ENCODE data around the gene TBX4. TPM values are rescaled to one million over a fixed set of nuclear protein-coding genes. Genes with fewer than 3 reads are reported as not detected.

The TBX4 gene
- total RNA-seq, 1 donor from 2014 or later: 56.6 TPM

GRCh38 chr17:61414141-61414935 is 37.9 kb upstream of the TBX4 start:
- H3K27me3 Mint-ChIP-seq (ENCODE audit: low read depth): no peaks in the 10 kb centered on the region

GRCh38 chr17:61414936-61415251 is 37.3 kb upstream of the TBX4 start:
- no peak overlapping the region for H3K4me3 Mint-ChIP-seq
- H3K27ac Mint-ChIP-seq: no peak overlapping the region
- no peak for TF ChIP-seq CTCF (IDR thresholded peaks at IDR 0.05; ENCODE audit: unreplicated experiment)
- no peaks in the 10 kb centered on the region for H3K36me3 Mint-ChIP-seq
- H3K9me3 Mint-ChIP-seq: no peaks in the 10 kb centered on the region
- H3K27me3 Mint-ChIP-seq (ENCODE audit: low read depth): no peaks in the 10 kb centered on the region
- peaks cover 40% of the 10 kb centered on the region for H3K4me1 Mint-ChIP-seq
- peak in 1 of 2 experiments; percentile 36 for DNase-seq (ENCODE audit: low spot score in 2 of 2, unreplicated experiment in 2 of 2)

More at GRCh38 chr17:61414141-61414935, 37.9 kb upstream of the TBX4 start:
- Mint-ChIP-seq H3K4me3 (peak overlapping the region; percentile 36), H3K4me1 (peaks cover 41% of the 10 kb centered on the region), H3K36me3 (no peaks in the 10 kb centered on the region), H3K27ac (peak overlapping the region; percentile 69), H3K9me3 (no peaks in the 10 kb centered on the region)
- no peak for TF ChIP-seq CTCF (IDR thresholded peaks at IDR 0.05; ENCODE audit: unreplicated experiment)
- peak in 1 of 2 experiments; percentile 44 for DNase-seq (ENCODE audit: low spot score in 2 of 2, unreplicated experiment in 2 of 2)

- Mint-ChIP-seq H3K4me3 (no peak overlapping the region), H3K36me3 (no peaks in the 10 kb centered on the region), H3K9me3 (no peaks in the 10 kb centered on the region), H3K27me3 (ENCODE audit: low read depth) (peaks cover 4% of the 10 kb centered on the region), H3K4me1 (peaks cover 33% of the 10 kb centered on the region), H3K27ac (peak overlapping the region; percentile 32)
- peak in 1 of 2 experiments; percentile 35 for DNase-seq (ENCODE audit: low spot score in 2 of 2, unreplicated experiment in 2 of 2)
- TF ChIP-seq CTCF (IDR thresholded peaks at IDR 0.05; ENCODE audit: unreplicated experiment): no peak
Measured at GRCh38 chr17:61415374-61416210, 36.6 kb upstream of the TBX4 start.

- DNase-seq (ENCODE audit: low spot score in 2 of 2, unreplicated experiment in 2 of 2): peak in 1 of 2 experiments; percentile 37
- Mint-ChIP-seq H3K4me3 (no peak overlapping the region), H3K9me3 (no peaks in the 10 kb centered on the region), H3K27me3 (ENCODE audit: low read depth) (peaks cover 8% of the 10 kb centered on the region), H3K36me3 (no peaks in the 10 kb centered on the region), H3K27ac (peak overlapping the region; percentile 32), H3K4me1 (peaks cover 31% of the 10 kb centered on the region)
- no peak for TF ChIP-seq CTCF (IDR thresholded peaks at IDR 0.05; ENCODE audit: unreplicated experiment)
Measured at GRCh38 chr17:61416211-61416539, 36.0 kb upstream of the TBX4 start.

GRCh38 chr17:61416540-61417363 is 35.5 kb upstream of the TBX4 start:
- Mint-ChIP-seq H3K27ac (peak overlapping the region; percentile 53), H3K27me3 (ENCODE audit: low read depth) (peaks cover 14% of the 10 kb centered on the region)
- DNase-seq (ENCODE audit: low spot score in 2 of 2, unreplicated experiment in 2 of 2): peak; percentile 67 to 88

More at GRCh38 chr17:61416540-61417363, 35.5 kb upstream of the TBX4 start:
- H3K36me3 Mint-ChIP-seq: no peaks in the 10 kb centered on the region
- TF ChIP-seq CTCF (IDR thresholded peaks at IDR 0.05; ENCODE audit: unreplicated experiment): peak; percentile 91
- H3K4me3 Mint-ChIP-seq: peak overlapping the region; percentile 56
- H3K9me3 Mint-ChIP-seq: no peaks in the 10 kb centered on the region
- peaks cover 31% of the 10 kb centered on the region for H3K4me1 Mint-ChIP-seq
